HCT116 (cell line): ENCODE measurements around the gene DCAF15. TPM values are rescaled to one million over a fixed set of nuclear protein-coding genes. Genes with fewer than 3 reads are reported as not detected.
A peak's percentile ranks its signal among the peaks of the same experiment; 100 is the strongest.

Experiments used
- ATAC-seq: fragments of 200-7000 bp; cut with Tn5 transposase; 2 replicates; pipeline ENCODE4 v1.9.1; 2020; ENCODE audit warnings: mild to moderate bottlenecking, moderate library complexity
- BruUV-seq: library from RNA; stranded (reverse); fragments of 400-500 nt; replicated peaks from 2 replicates; lab custom pipeline; 2021; lab: Mats Ljungman, UMichigan
- CTCF ChIA-PET: fragments of 300-600 bp; sonication (Branson Sonifier 250); formaldehyde crosslinking; loops from one replicate; lab custom pipeline; 2021; ENCODE audit warnings: antibody characterized with exemption; lab: Charles Lee
- POLR2A ChIA-PET: fragments of 300-600, 350-600 bp; sonication (Branson Sonifier 250); formaldehyde crosslinking; loops from one replicate; lab custom pipeline; 2021; ENCODE audit warnings: antibody characterized with exemption; lab: Charles Lee
- RAD21 ChIA-PET, 2 experiments: fragments of 300-600 bp; sonication (Branson Sonifier 250); formaldehyde crosslinking; loops; one replicate each; lab custom pipeline; 2023; ENCODE audit warnings: low total read pairs in 2 of 2; ENCODE audit not compliant: uncharacterized antibody in 2 of 2, unreplicated experiment in 2 of 2, low non-redundant PET in 1 of 2; lab: Charles Lee
- DNase-seq: peaks from one replicate; pipeline ENCODE4 v3.0.0-alpha.2; 2010; ENCODE audit warnings: low read depth, low spot score
- H2AFZ ChIP-seq: fragments of 200-600 bp; shearing (Covaris generic), sonication (generic); 2 replicates; pipeline ENCODE4 v1.6.1; 2017; ENCODE audit warnings: low read depth, mixed run types, mixed read lengths, antibody characterized with exemption, low read length; ENCODE audit not compliant: poor library complexity, severe bottlenecking
- H3K27ac ChIP-seq: 2 replicates; pipeline ENCODE4 v1.5.1; 2012; ENCODE audit warnings: low read depth, low read length
- H3K27me3 ChIP-seq: fragments of 200-600 bp; sonication (generic); 2 replicates; pipeline ENCODE4 v1.6.1; 2016; ENCODE audit warnings: mixed run types, low read length, mixed read lengths; ENCODE audit not compliant: insufficient read depth
- H3K36me3 ChIP-seq, 2 experiments: fragments of 200-500 bp in 1 of 2; fragments of 200-600 bp in 1 of 2; sonication (Bioruptor generic) in 1 of 2; sonication (generic) in 1 of 2; 2 replicates each; pipeline versions ENCODE4 v1.5.1 to v1.6.1; 2014 to 2016; ENCODE audit warnings: low read length in 2 of 2, inconsistent platforms in 1 of 2, mixed read lengths in 1 of 2, mixed run types in 1 of 2; ENCODE audit not compliant: insufficient read depth in 2 of 2, control insufficient read depth in 1 of 2
- H3K4me1 ChIP-seq, 2 experiments: fragments of 200-600 bp in 1 of 2; sonication (generic) in 1 of 2; 2 replicates each; pipeline versions ENCODE4 v1.5.1 to v1.6.1; 2012 to 2017; ENCODE audit warnings: low read length in 2 of 2, inconsistent platforms in 1 of 2, mild to moderate bottlenecking in 1 of 2, mixed read lengths in 1 of 2, mixed run types in 1 of 2, moderate library complexity in 1 of 2; ENCODE audit not compliant: insufficient read depth in 2 of 2, control insufficient read depth in 1 of 2
- H3K4me2 ChIP-seq: fragments of 200-600 bp; sonication (generic); 2 replicates; pipeline ENCODE4 v1.6.1; 2017; ENCODE audit warnings: mixed run types, low read length, mixed read lengths
- H3K4me3 ChIP-seq, 2 experiments: fragments of 200-600 bp in 1 of 2; sonication (generic) in 1 of 2; replicated peaks in 1 of 2; 2 replicates each; pipeline ENCODE4 v1.5.1; 2011 to 2016; ENCODE audit warnings: low read length in 2 of 2, control low read depth in 1 of 2, low read depth in 1 of 2, mild to moderate bottlenecking in 1 of 2, mixed read lengths in 1 of 2, mixed run types in 1 of 2
- H3K79me2 ChIP-seq: fragments of 200-600 bp; sonication (generic); 2 replicates; pipeline ENCODE4 v1.6.1; 2017; ENCODE audit warnings: mild to moderate bottlenecking, mixed run types, low read length, moderate library complexity, mixed read lengths; ENCODE audit not compliant: insufficient read depth
- H3K9ac ChIP-seq: fragments of 200-600 bp; sonication (generic); 2 replicates; pipeline ENCODE4 v1.6.1; 2016; ENCODE audit warnings: low read length, mixed read lengths
- H3K9me2 ChIP-seq: fragments of 200-600 bp; sonication (generic), shearing (Covaris generic); 2 replicates; pipeline ENCODE4 v1.6.1; 2017; ENCODE audit warnings: mixed run types, mild to moderate bottlenecking, moderate library complexity; ENCODE audit not compliant: insufficient read depth
- H3K9me3 ChIP-seq, 2 experiments: fragments of 200-500 bp in 1 of 2; fragments of 200-600 bp in 1 of 2; sonication (Bioruptor generic) in 1 of 2; sonication (generic) in 1 of 2; 2 replicates each; pipeline ENCODE4 v1.6.1; 2014 to 2017; ENCODE audit warnings: low read length in 2 of 2, mixed read lengths in 2 of 2, inconsistent platforms in 1 of 2, low read depth in 1 of 2, mild to moderate bottlenecking in 1 of 2, mixed run types in 1 of 2, moderate library complexity in 1 of 2; ENCODE audit not compliant: control insufficient read depth in 1 of 2, insufficient read depth in 1 of 2
- H4K20me1 ChIP-seq: fragments of 200-600 bp; sonication (generic), shearing (Covaris generic); 2 replicates; pipeline ENCODE4 v1.6.1; 2017; ENCODE audit warnings: mixed run types, mild to moderate bottlenecking, moderate library complexity; ENCODE audit not compliant: insufficient read depth
- CBX3 ChIP-seq: IDR thresholded peaks from 2 replicates; pipeline ENCODE4 v1.6.1; 2012; ENCODE audit warnings: low read depth
- CEBPB ChIP-seq: IDR thresholded peaks from 2 replicates; pipeline ENCODE4 v1.6.1; 2012; ENCODE audit warnings: low read depth
- EGR1 ChIP-seq: IDR thresholded peaks from 2 replicates; pipeline ENCODE4 v1.6.1; 2012; ENCODE audit warnings: low read depth
- ELF1 ChIP-seq: IDR thresholded peaks from 2 replicates; pipeline ENCODE4 v1.6.1; 2012; ENCODE audit warnings: low read depth, borderline replicate concordance
- EZH2 ChIP-seq: fragments of 200-600 bp; sonication (generic); IDR thresholded peaks from 2 replicates; pipeline ENCODE4 v1.6.1; 2017; ENCODE audit warnings: antibody characterized with exemption, mixed run types
- FOSL1 ChIP-seq: IDR thresholded peaks from 2 replicates; pipeline ENCODE4 v1.6.1; 2012; ENCODE audit warnings: low read depth
- MAX ChIP-seq: IDR thresholded peaks from 2 replicates; pipeline ENCODE4 v1.6.1; 2012
- TCF7L2 ChIP-seq: IDR thresholded peaks from 2 replicates; pipeline ENCODE4 v1.7.0; 2011; ENCODE audit warnings: borderline replicate concordance, inconsistent platforms; ENCODE audit not compliant: insufficient read depth, insufficient read length; ENCODE audit errors: extremely low read depth
- intact Hi-C: fragments of 100-400 bp; cut with micrococcal nuclease; formaldehyde crosslinking; loops from 2 replicates; pipeline ENCODE4 v1.10.0; 2022
- total RNA-seq: library from RNA; stranded (reverse); gene quantifications from one replicate; pipeline ENCODE4 v1.2.1, GENCODE V29; 2021; ENCODE audit not compliant: unreplicated experiment

The DCAF15 gene
- total RNA-seq, 1 experiment from 2014 or later: 46.2 TPM

DNA sequence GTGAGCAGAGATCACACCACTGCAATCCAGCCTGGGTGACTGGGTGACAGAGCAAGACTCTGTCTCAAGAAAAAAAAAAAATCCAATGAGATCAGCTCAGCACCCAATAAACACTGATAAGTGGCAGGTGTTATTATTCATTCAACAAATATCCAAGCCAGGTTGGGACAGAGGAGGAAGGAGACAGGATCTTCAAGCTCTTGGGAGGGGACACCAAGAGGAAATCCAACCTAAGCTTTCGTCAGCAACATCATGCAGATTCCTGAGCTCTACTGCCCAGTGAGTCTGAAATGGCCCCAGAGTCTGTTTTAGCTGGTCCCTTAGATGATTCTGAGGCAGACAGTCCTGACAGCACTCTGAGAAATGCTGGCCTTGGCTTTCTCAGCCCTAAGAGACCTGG is 46.1 kb downstream of the DCAF15 start:
- no peak overlapping the region for H2AFZ ChIP-seq
- 0 out of 4 replicates have a peak, but pooled peaks cover 0 to 10% of the 10 kb centered on the region in 2 experiments for H3K36me3 ChIP-seq
- H3K27me3 ChIP-seq: no peaks in the 10 kb centered on the region
- H3K9me2 ChIP-seq: no peaks in the 10 kb centered on the region
- H3K9ac ChIP-seq: no peak overlapping the region
- TF ChIP-seq ELF1 (no peak), CBX3 (no peak), TCF7L2 (no peak), EZH2 (no peak), CEBPB (no peak), EGR1 (no peak), MAX (no peak)
- TF ChIP-seq, all 23 proteins: peak for 0
- Histone ChIP-seq H3K9me3 (peaks cover 6 to 7% of the 10 kb centered on the region in 2 experiments; a peak in 2 of 4 replicates), H3K4me2 (no peak overlapping the region), H4K20me1 (no peaks in the 10 kb centered on the region), H3K4me1 (no peaks in the 10 kb centered on the region), H3K4me3 (no peak overlapping the region), H3K27ac (no peak overlapping the region), H3K79me2 (peaks cover 9% of the 10 kb centered on the region; the same call in 1 of the 2 replicates)
- DNase-seq (no peak), ATAC-seq (no peak)
- ChIA-PET POLR2A (no interaction called here), CTCF (no interaction called here), RAD21 (no interaction called here)
- no TSS peak for BruUV-seq
- intact Hi-C loops: no loop called here

GRCh38 chr19:13999085-13999484 is 46.8 kb downstream of the DCAF15 start:
- ChIA-PET POLR2A (no interaction called here), CTCF (no interaction called here), RAD21 (no interaction called here)
- Histone ChIP-seq H3K9ac (no peak overlapping the region), H4K20me1 (no peaks in the 10 kb centered on the region), H3K9me2 (no peaks in the 10 kb centered on the region), H3K79me2 (peaks cover 9% of the 10 kb centered on the region; the same call in 1 of the 2 replicates), H3K4me2 (no peak overlapping the region), H3K27me3 (no peaks in the 10 kb centered on the region), H3K4me1 (no peaks in the 10 kb centered on the region; a peak in 1 of 4 replicates), H3K4me3 (no peak overlapping the region), H3K36me3 (0 out of 4 replicates have a peak, but pooled peaks cover 0 to 10% of the 10 kb centered on the region in 2 experiments), H2AFZ (no peak overlapping the region), H3K27ac (no peak overlapping the region), H3K9me3 (peaks cover 6 to 7% of the 10 kb centered on the region in 2 experiments; a peak in 2 of 4 replicates)
- ATAC-seq (no peak), DNase-seq (no peak)
- TF ChIP-seq EZH2 (no peak), CBX3 (0 out of 2 replicates have a peak, but pooled peaks have one; percentile 22), FOSL1 (no peak)
- BruUV-seq: no TSS peak
- intact Hi-C loops: no loop called here
